Uterus (tissue), 4 donors: ENCODE measurements around the gene AK4. TPM values are rescaled to one million over a fixed set of nuclear protein-coding genes. Genes with fewer than 3 reads are reported as not detected.

Experiments
- DNase-seq, 2 donors: peaks; one replicate each; pipeline ENCODE4 v3.0.0-alpha.2; 2019 to 2020
- H3K27ac ChIP-seq, 2 donors: fragments of 200-600 bp; sonication (generic); 1 replicate in 1 of 2; 2 replicates in 1 of 2; pipeline ENCODE4 v1.5.1; 2016 to 2018
- H3K27me3 ChIP-seq, 2 donors: fragments of 200-600 bp; sonication (generic); one replicate each; pipeline ENCODE4 v1.5.1; 2018 to 2019; ENCODE audit warnings: control low read depth in 1 of 2
- H3K36me3 ChIP-seq, 2 donors: fragments of 200-600 bp; sonication (generic); one replicate each; pipeline ENCODE4 v1.5.1; 2019; ENCODE audit warnings: control low read depth in 1 of 2
- H3K4me1 ChIP-seq, 2 donors: fragments of 200-600 bp; sonication (generic); one replicate each; pipeline ENCODE4 v1.5.1; 2018 to 2019; ENCODE audit warnings: control low read depth in 1 of 2
- H3K4me3 ChIP-seq, 2 donors: fragments of 200-600 bp; sonication (generic); 1 replicate in 1 of 2; 2 replicates in 1 of 2; pipeline ENCODE4 v1.5.1; 2018 to 2019; ENCODE audit warnings: mild to moderate bottlenecking in 1 of 2
- H3K9me3 ChIP-seq, 2 donors: fragments of 200-600 bp; sonication (generic); one replicate each; pipeline ENCODE4 v1.5.1; 2019; ENCODE audit warnings: control low read depth in 1 of 2
- CTCF ChIP-seq, 4 experiments: fragments of 200-600 bp in 2 of 4; fragments of 450-650 bp in 2 of 4; sonication (generic) in 2 of 4; IDR thresholded peaks; one replicate each; pipeline ENCODE4 v1.5.1; 2016 to 2019; ENCODE audit warnings: antibody characterized with exemption in 4 of 4, mild to moderate bottlenecking in 2 of 4, moderate library complexity in 1 of 4
- POLR2A ChIP-seq, 2 donors: fragments of 450-650 bp; IDR thresholded peaks; one replicate each; pipeline ENCODE4 v1.6.1; 2016; ENCODE audit warnings: antibody characterized with exemption in 2 of 2, mild to moderate bottlenecking in 1 of 2, moderate library complexity in 1 of 2
- intact Hi-C: fragments of 100-400 bp; cut with DNase I; formaldehyde crosslinking; loops from one replicate; pipeline ENCODE4 v1.15.1; 2023; ENCODE audit warnings: low total_unique reads
- total RNA-seq, 4 donors: library from RNA; depleted of rRNA in 3 of 4; stranded (reverse); fragments of >200 nt in 3 of 4; gene quantifications; one replicate each; pipeline versions ENCODE4 v1.1.0 to v1.2.4, GENCODE V29; 2014 to 2023
- donor health status: DM: yes; HTN: yes; CAD: no.

AK4 gene
- total RNA-seq, 4 donors from 2014 or later: 9.5 to 31.5 (median 18.5) TPM

DNA sequence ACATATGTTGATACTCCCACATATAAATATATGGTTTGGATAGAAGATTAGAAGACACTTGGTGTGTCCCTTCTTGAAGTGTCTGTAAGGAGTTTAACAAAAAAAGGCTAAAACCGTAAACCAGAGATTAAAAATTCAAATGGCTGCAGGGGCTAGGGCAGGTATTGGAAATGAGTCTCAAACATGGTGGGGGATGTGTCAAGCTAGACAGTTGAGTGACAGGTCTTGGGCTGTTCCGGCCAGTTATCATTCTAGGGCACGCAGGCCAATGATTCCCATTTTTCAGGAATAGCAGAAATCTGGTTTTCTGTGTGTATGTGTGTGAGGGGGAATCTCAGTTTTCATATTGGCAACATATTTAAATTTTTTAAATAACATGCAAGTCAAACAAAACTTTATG lies 77.2 kb downstream of the AK4 start:
- intact Hi-C loops: no loop called here
- no peaks in the 10 kb centered on the region for H3K4me1 ChIP-seq
- no peaks in the 10 kb centered on the region for H3K9me3 ChIP-seq
- H3K27me3 ChIP-seq: no peaks in the 10 kb centered on the region
- no peak for TF ChIP-seq CTCF (IDR thresholded peaks at IDR 0.05)
- TF ChIP-seq POLR2A (IDR thresholded peaks at IDR 0.05): no peak
- DNase-seq: no peak
- no peak overlapping the region for H3K4me3 ChIP-seq
- no peaks in the 10 kb centered on the region for H3K36me3 ChIP-seq
- H3K27ac ChIP-seq: no peak overlapping the region

- Histone ChIP-seq H3K4me3 (no peak overlapping the region), H3K27me3 (no peaks in the 10 kb centered on the region), H3K4me1 (no peaks in the 10 kb centered on the region), H3K9me3 (no peaks in the 10 kb centered on the region), H3K27ac (no peak overlapping the region), H3K36me3 (no peaks in the 10 kb centered on the region)
- intact Hi-C loops: no loop called here
- TF ChIP-seq POLR2A (IDR thresholded peaks at IDR 0.05) (no peak), CTCF (IDR thresholded peaks at IDR 0.05) (no peak)
- no peak for DNase-seq
Measured at GRCh38 chr1:65229201-65229600, 81.2 kb downstream of the AK4 start.

- no peak for TF ChIP-seq CTCF (IDR thresholded peaks at IDR 0.05)
- H3K36me3 ChIP-seq: no peaks in the 10 kb centered on the region
- DNase-seq: no peak
- intact Hi-C loops: no loop called here
- no peaks in the 10 kb centered on the region for H3K27me3 ChIP-seq
- no peak overlapping the region for H3K4me3 ChIP-seq
- H3K4me1 ChIP-seq: no peaks in the 10 kb centered on the region
- no peak overlapping the region for H3K27ac ChIP-seq
- H3K9me3 ChIP-seq: no peaks in the 10 kb centered on the region
Measured at GRCh38 chr1:65229754-65230339, 81.8 kb downstream of the AK4 start.

- Histone ChIP-seq H3K4me3 (no peak overlapping the region), H3K27me3 (no peaks in the 10 kb centered on the region), H3K4me1 (no peaks in the 10 kb centered on the region), H3K36me3 (no peaks in the 10 kb centered on the region), H3K27ac (no peak overlapping the region), H3K9me3 (no peaks in the 10 kb centered on the region)
- intact Hi-C loops: no loop called here
- TF ChIP-seq CTCF (IDR thresholded peaks at IDR 0.05) (no peak), POLR2A (IDR thresholded peaks at IDR 0.05) (no peak)
- no peak for DNase-seq
Measured at GRCh38 chr1:65230731-65231481, 82.9 kb downstream of the AK4 start.

GRCh38 chr1:65231718-65232330 lies 83.8 kb downstream of the AK4 start:
- Histone ChIP-seq H3K9me3 (peaks cover 0 to 3% of the 10 kb centered on the region in 2 donors), H3K27me3 (no peaks in the 10 kb centered on the region), H3K4me1 (no peaks in the 10 kb centered on the region), H3K36me3 (no peaks in the 10 kb centered on the region), H3K4me3 (no peak overlapping the region), H3K27ac (no peak overlapping the region)
- intact Hi-C loops: no loop called here
- no peak for DNase-seq
- TF ChIP-seq CTCF (IDR thresholded peaks at IDR 0.05): no peak
- TF ChIP-seq POLR2A (IDR thresholded peaks at IDR 0.05): no peak
